Measurements from ENCODE around the gene ATP6V0E1.

The ATP6V0E1 gene

DNA sequence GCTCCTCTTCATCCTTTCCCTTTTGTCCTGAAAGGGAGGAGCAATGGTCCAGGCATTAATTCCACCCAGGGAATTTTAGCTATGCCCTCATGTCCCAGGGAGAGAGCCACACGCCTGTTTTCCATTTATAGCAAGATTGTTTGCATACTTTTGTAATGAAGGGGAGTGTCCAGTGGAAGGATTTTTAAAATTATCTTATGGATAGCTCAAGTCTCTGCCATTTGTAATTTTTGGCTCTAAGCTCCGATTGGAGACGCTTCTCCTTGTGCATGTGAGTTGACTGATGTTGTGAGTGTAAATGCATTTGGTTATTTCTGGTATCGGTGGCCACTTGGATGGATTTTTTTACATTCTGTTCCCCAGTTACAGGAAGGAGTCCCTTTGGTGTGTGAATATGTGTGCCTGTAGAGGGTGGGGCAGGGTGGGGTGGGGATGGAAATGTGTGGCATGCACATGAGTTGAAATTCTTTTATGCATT, 31.5 kb upstream of the ATP6V0E1 start:
- TF ChIP-seq EZH2phosphoT487 (IDR thresholded peaks at IDR 0.05; ENCODE audit: low read depth) = no peak
- TF ChIP-seq, protein P1, sequence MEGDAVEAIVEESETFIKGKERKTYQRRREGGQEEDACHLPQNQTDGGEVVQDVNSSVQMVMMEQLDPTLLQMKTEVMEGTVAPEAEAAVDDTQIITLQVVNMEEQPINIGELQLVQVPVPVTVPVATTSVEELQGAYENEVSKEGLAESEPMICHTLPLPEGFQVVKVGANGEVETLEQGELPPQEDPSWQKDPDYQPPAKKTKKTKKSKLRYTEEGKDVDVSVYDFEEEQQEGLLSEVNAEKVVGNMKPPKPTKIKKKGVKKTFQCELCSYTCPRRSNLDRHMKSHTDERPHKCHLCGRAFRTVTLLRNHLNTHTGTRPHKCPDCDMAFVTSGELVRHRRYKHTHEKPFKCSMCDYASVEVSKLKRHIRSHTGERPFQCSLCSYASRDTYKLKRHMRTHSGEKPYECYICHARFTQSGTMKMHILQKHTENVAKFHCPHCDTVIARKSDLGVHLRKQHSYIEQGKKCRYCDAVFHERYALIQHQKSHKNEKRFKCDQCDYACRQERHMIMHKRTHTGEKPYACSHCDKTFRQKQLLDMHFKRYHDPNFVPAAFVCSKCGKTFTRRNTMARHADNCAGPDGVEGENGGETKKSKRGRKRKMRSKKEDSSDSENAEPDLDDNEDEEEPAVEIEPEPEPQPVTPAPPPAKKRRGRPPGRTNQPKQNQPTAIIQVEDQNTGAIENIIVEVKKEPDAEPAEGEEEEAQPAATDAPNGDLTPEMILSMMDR (IDR thresholded peaks at IDR 0.05; ENCODE audit: low read depth, low read length) = no peak
- H4K20me1 ChIP-seq (ENCODE audit: insufficient read depth, low read length) = no peaks in the 10 kb centered on the region
- H3K9ac ChIP-seq (ENCODE audit: low read length) = no peak overlapping the region
- H3K4me3 ChIP-seq (ENCODE audit: low read length) = no peak overlapping the region
- no peaks in the 10 kb centered on the region for H3K27me3 ChIP-seq (ENCODE audit: low read depth, low read length)
- H3K4me2 ChIP-seq (ENCODE audit: low read length) = no peak overlapping the region
- no peaks in the 10 kb centered on the region for H3K4me1 ChIP-seq (ENCODE audit: low read length)
- no peak overlapping the region for H3K27ac ChIP-seq (ENCODE audit: low read length)
- H3K9me3 ChIP-seq (ENCODE audit: insufficient read depth, low read length) = no peaks in the 10 kb centered on the region
- H3K79me2 ChIP-seq (ENCODE audit: low read length) = no peaks in the 10 kb centered on the region
- H2AFZ ChIP-seq (ENCODE audit: low read depth, low read length) = no peak overlapping the region
- H3K36me3 ChIP-seq (replicated peaks; ENCODE audit: low read depth, low read length) = no peaks in the 10 kb centered on the region

- no peaks in the 10 kb centered on the region for H3K79me2 ChIP-seq (ENCODE audit: low read length)
These were observed 29.5 kb upstream of the ATP6V0E1 start for GRCh38 chr5:172953776-172954675.

GRCh38 chr5:172954751-172955159, 28.8 kb upstream of the ATP6V0E1 start:
- H4K20me1 ChIP-seq (ENCODE audit: insufficient read depth, low read length) = no peaks in the 10 kb centered on the region
- no peak overlapping the region for H3K4me2 ChIP-seq (ENCODE audit: low read length)
- H3K79me2 ChIP-seq (ENCODE audit: low read length) = peaks cover 4% of the 10 kb centered on the region
- H3K9ac ChIP-seq (ENCODE audit: low read length) = no peak overlapping the region
- H3K4me3 ChIP-seq (ENCODE audit: low read length) = no peak overlapping the region
- no peaks in the 10 kb centered on the region for H3K9me3 ChIP-seq (ENCODE audit: insufficient read depth, low read length)
- no peak for TF ChIP-seq EZH2phosphoT487 (IDR thresholded peaks at IDR 0.05; ENCODE audit: low read depth)
- TF ChIP-seq, protein P1 (IDR thresholded peaks at IDR 0.05; ENCODE audit: low read depth, low read length) = no peak
- H2AFZ ChIP-seq (ENCODE audit: low read depth, low read length) = no peak overlapping the region
- H3K36me3 ChIP-seq (replicated peaks; ENCODE audit: low read depth, low read length) = no peaks in the 10 kb centered on the region
- H3K4me1 ChIP-seq (ENCODE audit: low read length) = peaks cover 3% of the 10 kb centered on the region
- H3K27me3 ChIP-seq (ENCODE audit: low read depth, low read length) = no peaks in the 10 kb centered on the region
- no peak overlapping the region for H3K27ac ChIP-seq (ENCODE audit: low read length)

More at GRCh38 chr5:172953776-172954675, 29.5 kb upstream of the ATP6V0E1 start:
- H3K9ac ChIP-seq (ENCODE audit: low read length) = no peak overlapping the region
- H3K4me3 ChIP-seq (ENCODE audit: low read length) = no peak overlapping the region
- no peaks in the 10 kb centered on the region for H3K36me3 ChIP-seq (replicated peaks; ENCODE audit: low read depth, low read length)
- no peaks in the 10 kb centered on the region for H4K20me1 ChIP-seq (ENCODE audit: insufficient read depth, low read length)
- no peak overlapping the region for H3K27ac ChIP-seq (ENCODE audit: low read length)
- H3K4me1 ChIP-seq (ENCODE audit: low read length) = 0 out of 2 replicates have a peak, but pooled peaks cover 3% of the 10 kb centered on the region
- no peak overlapping the region for H2AFZ ChIP-seq (ENCODE audit: low read depth, low read length)
- H3K9me3 ChIP-seq (ENCODE audit: insufficient read depth, low read length) = no peaks in the 10 kb centered on the region
- H3K27me3 ChIP-seq (ENCODE audit: low read depth, low read length) = no peaks in the 10 kb centered on the region
- TF ChIP-seq, protein P1 (IDR thresholded peaks at IDR 0.05; ENCODE audit: low read depth, low read length) = no peak
- no peak for TF ChIP-seq EZH2phosphoT487 (IDR thresholded peaks at IDR 0.05; ENCODE audit: low read depth)
- H3K4me2 ChIP-seq (ENCODE audit: low read length) = no peak overlapping the region

DNA sequence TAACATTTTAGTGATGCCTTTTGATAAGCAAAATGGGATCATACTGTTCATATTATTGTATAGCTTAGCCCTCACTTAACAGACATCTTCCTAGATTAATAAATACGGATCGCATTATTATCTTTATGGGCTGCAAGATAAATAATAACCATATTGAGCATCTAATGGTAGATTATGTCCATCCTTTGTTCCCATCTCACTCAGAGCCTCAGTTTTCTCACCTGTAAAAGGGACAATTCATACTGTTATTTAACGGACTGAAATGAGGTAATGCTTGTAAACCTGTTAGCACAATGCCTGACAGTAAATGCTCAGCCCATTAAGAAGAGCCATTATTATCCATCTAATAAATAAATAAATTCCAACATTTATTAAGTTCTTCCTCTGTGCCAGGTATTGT, 27.3 kb upstream of the ATP6V0E1 start:
- no peaks in the 10 kb centered on the region for H4K20me1 ChIP-seq (ENCODE audit: insufficient read depth, low read length)
- H3K79me2 ChIP-seq (ENCODE audit: low read length) = peaks cover 14% of the 10 kb centered on the region
- TF ChIP-seq EZH2phosphoT487 (IDR thresholded peaks at IDR 0.05; ENCODE audit: low read depth) = no peak
- TF ChIP-seq, protein P1 (IDR thresholded peaks at IDR 0.05; ENCODE audit: low read depth, low read length) = no peak
- H3K27ac ChIP-seq (ENCODE audit: low read length) = no peak overlapping the region
- no peaks in the 10 kb centered on the region for H3K36me3 ChIP-seq (replicated peaks; ENCODE audit: low read depth, low read length)
- H3K4me3 ChIP-seq (ENCODE audit: low read length) = no peak overlapping the region
- H3K27me3 ChIP-seq (ENCODE audit: low read depth, low read length) = no peaks in the 10 kb centered on the region
- peaks cover 12% of the 10 kb centered on the region for H3K4me1 ChIP-seq (ENCODE audit: low read length)
- no peak overlapping the region for H2AFZ ChIP-seq (ENCODE audit: low read depth, low read length)
- no peak overlapping the region for H3K9ac ChIP-seq (ENCODE audit: low read length)
- no peak overlapping the region for H3K4me2 ChIP-seq (ENCODE audit: low read length)
- no peaks in the 10 kb centered on the region for H3K9me3 ChIP-seq (ENCODE audit: insufficient read depth, low read length)

Data from OCI-LY3 (cell line).